LNCaP clone FGC (cell line): Measurements from ENCODE around the gene DST.
"Not testable (repeated sequence)": the region's sequence is repeated elsewhere in the genome, so short reads cannot be mapped to it uniquely, and the experiment has no call there.

ENCODE experiments used
- DNase-seq: peaks from one replicate; pipeline ENCODE4 v3.0.0-alpha.2; 2011; ENCODE audit warnings: low read depth
- H3K4me3 ChIP-seq: 2 replicates; pipeline ENCODE4 v1.5.1; 2011; ENCODE audit warnings: mild to moderate bottlenecking, low read depth, low read length, control low read depth
- TF ChIP-seq, protein P1 (sequence below): IDR thresholded peaks from 2 replicates; pipeline ENCODE4 v1.5.1; 2012; ENCODE audit warnings: mild to moderate bottlenecking; ENCODE audit not compliant: control insufficient read depth, insufficient read depth; ENCODE audit errors: extremely low read depth

Gene DST

DNA sequence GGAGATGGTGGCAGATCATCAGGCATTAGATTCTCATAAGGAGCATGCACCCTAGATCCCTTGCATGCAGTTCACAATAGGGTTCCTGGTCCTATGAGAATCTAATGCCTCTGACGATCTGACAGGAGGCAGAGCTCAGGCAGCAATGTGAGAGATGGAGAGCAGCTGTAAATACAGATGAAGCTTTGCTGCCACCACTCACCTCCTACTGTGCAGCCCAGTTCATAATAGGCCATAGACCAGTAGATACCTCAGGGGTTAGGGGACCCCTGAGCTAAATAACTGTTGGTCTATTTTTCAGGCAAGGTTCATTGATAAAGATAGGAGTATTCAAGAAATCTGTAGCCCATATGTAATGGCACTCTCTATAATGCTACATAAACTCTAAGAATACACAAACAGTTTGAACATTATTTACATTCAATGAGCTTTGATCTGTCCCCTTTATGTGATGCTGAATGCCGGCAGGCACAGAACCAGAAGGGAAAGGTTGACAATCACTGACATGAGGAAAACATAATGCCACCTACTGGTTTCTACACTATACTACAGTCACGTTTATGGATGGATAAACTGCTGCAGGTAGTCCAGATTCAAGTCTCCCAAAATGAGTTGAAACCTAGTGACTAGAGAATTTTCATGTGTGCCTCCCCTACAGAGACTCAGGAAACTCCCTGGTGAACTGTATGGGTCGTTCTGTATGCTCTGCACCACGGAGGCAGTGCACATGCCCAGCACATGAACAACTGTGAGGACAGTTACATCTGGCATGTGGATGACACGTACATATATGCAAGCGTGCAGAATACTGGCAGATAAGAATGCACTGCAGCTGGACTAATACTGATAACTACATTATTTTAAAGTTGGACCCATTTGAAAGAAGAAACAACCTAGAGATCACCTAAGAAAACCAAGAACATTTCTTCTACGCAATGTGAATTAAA lies 72.0 kb downstream of the DST start:
- H3K4me3 ChIP-seq, result no peak overlapping the region
- DNase-seq, result no peak
- TF ChIP-seq, protein P1, sequence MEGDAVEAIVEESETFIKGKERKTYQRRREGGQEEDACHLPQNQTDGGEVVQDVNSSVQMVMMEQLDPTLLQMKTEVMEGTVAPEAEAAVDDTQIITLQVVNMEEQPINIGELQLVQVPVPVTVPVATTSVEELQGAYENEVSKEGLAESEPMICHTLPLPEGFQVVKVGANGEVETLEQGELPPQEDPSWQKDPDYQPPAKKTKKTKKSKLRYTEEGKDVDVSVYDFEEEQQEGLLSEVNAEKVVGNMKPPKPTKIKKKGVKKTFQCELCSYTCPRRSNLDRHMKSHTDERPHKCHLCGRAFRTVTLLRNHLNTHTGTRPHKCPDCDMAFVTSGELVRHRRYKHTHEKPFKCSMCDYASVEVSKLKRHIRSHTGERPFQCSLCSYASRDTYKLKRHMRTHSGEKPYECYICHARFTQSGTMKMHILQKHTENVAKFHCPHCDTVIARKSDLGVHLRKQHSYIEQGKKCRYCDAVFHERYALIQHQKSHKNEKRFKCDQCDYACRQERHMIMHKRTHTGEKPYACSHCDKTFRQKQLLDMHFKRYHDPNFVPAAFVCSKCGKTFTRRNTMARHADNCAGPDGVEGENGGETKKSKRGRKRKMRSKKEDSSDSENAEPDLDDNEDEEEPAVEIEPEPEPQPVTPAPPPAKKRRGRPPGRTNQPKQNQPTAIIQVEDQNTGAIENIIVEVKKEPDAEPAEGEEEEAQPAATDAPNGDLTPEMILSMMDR, result peak; percentile 65

DNA sequence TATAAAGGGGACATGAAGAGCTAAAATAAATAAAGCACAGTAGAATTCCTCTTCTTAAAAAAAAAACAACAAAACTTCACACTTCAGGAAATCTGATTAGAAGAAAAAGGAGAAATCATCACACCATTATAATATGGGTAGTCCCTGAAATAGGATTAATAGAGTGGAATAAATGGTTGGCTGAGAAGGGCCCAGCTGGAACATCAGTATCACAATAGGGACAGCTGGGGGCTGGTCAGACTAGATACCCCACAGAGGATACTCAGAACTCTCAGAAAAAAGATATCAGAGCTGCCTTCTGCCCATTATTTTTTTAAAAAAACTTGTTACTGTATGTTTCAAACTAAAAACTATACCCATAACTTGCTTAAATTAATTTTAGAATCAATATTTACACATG lies 75.2 kb downstream of the DST start:
- H3K4me3 ChIP-seq, result no peak overlapping the region
- TF ChIP-seq, protein P1, result no peak
- no peak for DNase-seq

DNA sequence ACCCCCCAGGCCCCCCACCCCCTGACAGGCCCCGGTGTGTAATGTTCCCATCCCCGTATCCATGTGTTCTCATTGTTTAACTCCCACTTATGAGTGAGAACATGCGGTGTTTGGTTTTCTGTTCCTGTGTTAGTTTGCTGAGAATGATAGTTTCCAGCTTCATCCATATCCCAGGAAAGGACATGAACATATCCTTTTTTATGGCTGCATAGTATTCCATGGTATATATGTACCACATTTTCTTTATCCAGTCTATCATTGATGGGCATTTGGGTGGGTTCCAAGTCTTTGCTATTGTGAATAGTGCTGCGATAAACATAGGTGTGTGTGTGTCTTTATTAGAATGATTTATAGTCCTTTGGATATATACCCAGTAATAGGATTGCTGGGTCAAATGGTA lies 80.0 kb downstream of the DST start:
- H3K4me3 ChIP-seq, DNase-seq: not testable (repeated sequence)

DNA sequence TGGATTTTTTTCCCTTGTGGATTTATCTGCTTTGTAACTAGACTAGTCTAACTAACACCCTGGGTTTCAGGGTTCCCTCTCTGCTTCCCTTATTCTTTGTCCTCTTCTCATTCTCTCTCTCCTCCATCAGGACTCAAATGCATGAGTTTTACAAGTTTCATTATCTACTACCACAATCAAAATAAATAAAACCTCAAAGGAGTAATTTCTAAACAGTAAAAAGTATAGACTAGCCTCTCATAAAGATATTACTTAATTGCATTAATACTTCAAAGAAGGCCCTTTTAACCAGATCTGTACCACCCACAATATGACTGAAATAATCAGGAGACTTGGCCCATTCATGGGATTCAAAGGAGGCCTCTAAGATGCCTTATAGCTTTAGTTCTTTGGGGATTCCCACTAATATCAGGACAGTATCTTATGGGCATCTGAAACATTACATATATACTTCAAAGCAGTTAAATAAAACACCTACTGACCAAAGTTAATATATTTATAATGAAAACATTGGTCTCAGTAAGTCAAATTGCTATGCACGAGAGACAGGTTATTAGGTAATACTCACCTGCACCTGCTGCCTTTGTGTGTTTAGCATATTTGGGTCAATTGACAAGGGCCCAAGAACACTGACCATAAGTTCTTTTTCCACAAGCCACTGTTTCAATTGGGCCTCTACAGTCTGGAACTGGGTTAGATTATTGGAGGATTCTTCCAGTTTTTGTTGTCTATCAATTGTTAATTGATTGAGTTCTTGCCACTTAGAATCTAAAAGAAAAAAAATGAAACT lies 85.7 kb downstream of the DST start:
- TF ChIP-seq, protein P1, result no peak
- DNase-seq, result no peak
- no peak overlapping the region for H3K4me3 ChIP-seq

DNA sequence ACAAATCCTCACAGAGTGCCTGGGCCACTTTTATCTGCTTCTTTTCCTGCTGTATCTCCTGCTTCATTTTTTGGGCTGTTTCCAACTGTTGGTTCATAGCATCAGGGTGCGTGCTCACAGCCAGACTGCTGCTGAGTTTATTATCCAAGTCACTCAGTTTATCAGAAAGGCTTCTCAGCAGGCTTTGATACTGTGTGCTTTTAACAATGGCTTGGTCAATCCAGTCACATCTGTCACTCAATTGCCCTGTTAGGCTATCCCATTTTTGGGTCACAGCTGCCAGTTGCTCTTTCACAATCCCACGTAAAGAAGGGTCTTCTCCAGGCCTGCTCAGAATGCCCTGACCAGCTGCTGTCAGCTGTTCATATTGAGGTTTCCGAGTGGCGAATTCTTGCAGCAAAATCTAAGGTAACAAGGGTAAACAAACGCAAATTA lies 87.2 kb downstream of the DST start:
- TF ChIP-seq, protein P1, result no peak
- no peak overlapping the region for H3K4me3 ChIP-seq
- DNase-seq, result peak; percentile 27

DNA sequence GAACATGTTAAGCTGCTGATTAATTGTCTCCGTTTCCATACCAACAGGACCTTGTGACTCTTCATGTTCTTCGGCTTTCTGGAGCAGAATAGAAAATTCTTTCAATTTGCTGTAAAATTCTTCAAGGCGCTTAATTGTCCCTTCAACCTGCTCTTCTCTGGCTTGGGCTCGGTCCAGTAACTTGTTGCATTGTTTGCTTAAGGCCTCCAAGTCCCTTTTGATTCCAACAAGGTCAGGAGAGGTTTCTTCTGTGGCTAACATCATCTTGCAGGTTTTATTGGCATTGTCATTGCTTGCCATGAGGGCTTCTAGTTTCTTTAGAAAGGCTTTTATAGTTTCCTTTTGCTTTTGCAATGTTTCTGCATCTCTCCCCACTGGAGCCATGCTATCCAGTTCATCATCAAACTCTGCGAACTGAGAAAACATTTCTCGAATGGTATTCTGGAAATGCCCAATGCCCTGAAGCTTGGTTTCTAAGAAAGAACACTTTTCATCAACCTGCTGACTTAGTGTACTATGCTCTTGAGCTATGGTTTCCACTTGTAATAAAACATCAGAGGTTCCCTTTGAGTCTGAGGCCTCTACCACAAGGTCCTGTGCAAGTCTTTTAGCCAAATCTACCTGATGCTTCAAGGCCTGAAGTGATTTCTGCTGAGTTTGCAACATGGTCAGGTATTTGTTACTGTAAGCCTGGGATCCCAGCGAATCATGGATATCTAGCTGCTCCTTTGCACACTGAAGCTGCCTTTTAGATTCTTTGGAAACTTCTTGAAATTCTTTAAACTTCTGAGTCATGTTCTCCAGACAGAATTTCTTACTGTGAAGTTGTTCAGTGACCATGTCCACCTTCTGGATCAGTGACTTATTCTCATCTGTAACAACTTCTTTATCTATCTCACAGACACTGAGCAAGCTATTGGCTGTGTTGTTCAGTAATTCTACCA lies 90.2 kb downstream of the DST start:
- TF ChIP-seq, protein P1, result no peak
- no peak for DNase-seq

More for the DNA sequence above, 90.2 kb downstream of the DST start:
- no peak overlapping the region for H3K4me3 ChIP-seq
